K562 (cell line): ENCODE data around the gene KRTAP10-6. TPM values are rescaled to one million over a fixed set of nuclear protein-coding genes. Genes with fewer than 3 reads are reported as not detected.

Source experiments
- BRF1 ChIP-seq: IDR thresholded peaks from 3 replicates; pipeline ENCODE4 v1.6.1; 2011; ENCODE audit warnings: borderline replicate concordance, mild to moderate bottlenecking; ENCODE audit not compliant: insufficient read length; ENCODE audit errors: extremely low read depth
- HDAC3 ChIP-seq: fragments of 450-650 bp; IDR thresholded peaks from 2 replicates; pipeline ENCODE4 v1.6.1; 2018; ENCODE audit warnings: borderline replicate concordance, mild to moderate bottlenecking, moderate library complexity; ENCODE audit not compliant: partially characterized antibody
- HNRNPH1 ChIP-seq: fragments of 200-400 bp; formaldehyde crosslinking; optimal IDR thresholded peaks from 2 replicates; pipeline ENCODE3; 2017; ENCODE audit warnings: low read depth, mild to moderate bottlenecking, low read length, moderate library complexity
- MCM5 ChIP-seq: fragments of 450-650 bp; IDR thresholded peaks from 2 replicates; pipeline ENCODE4 v1.6.1; 2016; ENCODE audit warnings: low read depth
- NCOA6 ChIP-seq: fragments of 450-650 bp; IDR thresholded peaks from 2 replicates; pipeline ENCODE4 v1.6.1; 2017; ENCODE audit warnings: mild to moderate bottlenecking
- POLR2AphosphoS2 ChIP-seq: IDR thresholded peaks from 2 replicates; pipeline ENCODE4 v1.6.1; 2012; ENCODE audit warnings: low read length, improper control_type of control experiment
- TAF9B ChIP-seq: fragments of 450-650 bp; IDR thresholded peaks from 2 replicates; pipeline ENCODE4 v1.6.1; 2018; ENCODE audit warnings: mild to moderate bottlenecking; ENCODE audit not compliant: partially characterized antibody
- ZFP30 ChIP-seq: fragments of 250-450 bp; sonication (Bioruptor Pico); IDR thresholded peaks from 2 replicates; pipeline ENCODE4 v1.8.0; 2022; ENCODE audit warnings: moderate library complexity, mild to moderate bottlenecking, inconsistent platforms, borderline replicate concordance
- ZNF280B ChIP-seq: fragments of 250-450 bp; sonication (Bioruptor Pico); IDR thresholded peaks from 2 replicates; pipeline ENCODE4 v1.5.1; 2021; ENCODE audit warnings: mild to moderate bottlenecking
- ZNF639 ChIP-seq, 2 experiments: fragments of 200-800 bp in 1 of 2; sonication (Bioruptor generic) in 1 of 2; sonication (generic) in 1 of 2; formaldehyde crosslinking in 1 of 2; IDR thresholded peaks in 1 of 2; conservative IDR thresholded peaks in 1 of 2; 2 replicates each; pipeline versions ENCODE4 v1.5.0 to v1.6.1; 2016 to 2020; ENCODE audit warnings: missing compliant biosample characterization in 1 of 2, missing genetic modification characterization in 1 of 2, missing genetic modification reagents in 1 of 2
- ZNF740 ChIP-seq, 3 experiments: fragments of 200-800 bp in 1 of 3; sonication (Bioruptor generic) in 1 of 3; sonication (generic) in 1 of 3; formaldehyde crosslinking in 1 of 3; IDR thresholded peaks; 2 replicates each; pipeline versions ENCODE4 v1.6.1 to v1.8.0; 2016 to 2022; ENCODE audit warnings: mild to moderate bottlenecking in 2 of 3, missing compliant biosample characterization in 2 of 3, missing genetic modification characterization in 2 of 3, missing genetic modification reagents in 1 of 3
- polyA plus RNA-seq, 8 experiments: library from polyadenylated mRNA; depleted of rRNA in 4 of 8; stranded (reverse) in 5 of 8; unstranded in 3 of 8; fragments of >200 nt; fragmentation: Nextera tagmentation in 2 of 8; fragmentation: Illumina TruSeq in 1 of 8; extraction: Ambion mirVana in 2 of 8; extraction: Trizol in 1 of 8; gene quantifications; 2 replicates each; pipeline versions ENCODE4 v1.2.1 to v1.2.3, GENCODE V29; 2011 to 2014; ENCODE audit warnings: inconsistent platforms in 1 of 8, missing spikeins in 1 of 8
- total RNA-seq, 7 experiments: library from RNA; depleted of rRNA in 6 of 7; stranded (reverse); fragments of >200 nt in 6 of 7; fragmentation: Illumina TruSeq in 2 of 7; extraction: Trizol in 2 of 7; gene quantifications; 2 replicates each; pipeline versions ENCODE4 v1.2.1 to v1.2.3, GENCODE V29; 2011 to 2021; ENCODE audit warnings: low replicate concordance in 1 of 7

Gene KRTAP10-6
- total and polyA plus RNA-seq, 9 of the 15 experiments (the other 6 are each of a cell fraction or from before 2014, with no cell fraction given), result not detected

GRCh38 chr21:44612669-44613229 is 20.4 kb upstream of the KRTAP10-6 start (continued):
- TF ChIP-seq ZNF740 (CRISPR knock-in tag; IDR thresholded peaks at IDR 0.05) (no peak), ZNF740 (tag; IDR thresholded peaks at IDR 0.05) (no peak), ZNF639 (CRISPR knock-in tag; conservative IDR thresholded peaks at IDR 0.05 in 1 of 2, IDR thresholded peaks at IDR 0.05 in 1 of 2) (no peak), TAF9B (no peak), POLR2AphosphoS2 (no peak), MCM5 (no peak), ZNF280B (CRISPR knock-in tag) (no peak), BRF1 (no peak), HNRNPH1 (no peak), ZFP30 (CRISPR knock-in tag) (no peak), HDAC3 (no peak), NCOA6 (no peak)
